Mesenchymal stem cell (in vitro differentiated cells and primary cell): Measurements from ENCODE around the gene LGR6.
A peak's percentile ranks its signal among the peaks of the same experiment; 100 is the strongest.

ENCODE experiments used
- DNase-seq: peaks from one replicate; pipeline ENCODE4 v3.0.0-alpha.2; 2013
- H2AFZ ChIP-seq: one replicate; pipeline ENCODE4 v1.6.1; 2013; ENCODE audit warnings: low read depth, mild to moderate bottlenecking, control low read depth, inconsistent platforms, low read length, moderate library complexity
- H2AK5ac ChIP-seq: 2 replicates; pipeline ENCODE4 v1.6.1; 2013; ENCODE audit warnings: low read length, moderate library complexity, mild to moderate bottlenecking, inconsistent platforms; ENCODE audit not compliant: severe bottlenecking
- H2BK120ac ChIP-seq: one replicate; pipeline ENCODE4 v1.6.1; 2013; ENCODE audit warnings: low read depth, mild to moderate bottlenecking, inconsistent platforms, low read length, moderate library complexity
- H2BK12ac ChIP-seq, 2 experiments: one replicate each; pipeline ENCODE4 v1.6.1; 2013; ENCODE audit warnings: inconsistent platforms in 2 of 2, low read length in 2 of 2, mild to moderate bottlenecking in 2 of 2, moderate library complexity in 2 of 2, control low read depth in 1 of 2
- H2BK15ac ChIP-seq: one replicate; pipeline ENCODE4 v1.6.1; 2013; ENCODE audit warnings: mild to moderate bottlenecking, low read depth, inconsistent platforms; ENCODE audit not compliant: poor library complexity, severe bottlenecking
- H2BK5ac ChIP-seq: 2 replicates; pipeline ENCODE4 v1.6.1; 2013; ENCODE audit warnings: low read depth, mild to moderate bottlenecking, low read length, control low read depth, inconsistent platforms; ENCODE audit not compliant: poor library complexity, severe bottlenecking
- H3K14ac ChIP-seq, 2 experiments: one replicate each; pipeline ENCODE4 v1.6.1; 2013; ENCODE audit warnings: inconsistent platforms in 2 of 2, low read length in 2 of 2, control low read depth in 1 of 2, mild to moderate bottlenecking in 1 of 2, moderate library complexity in 1 of 2
- H3K18ac ChIP-seq, 2 experiments: one replicate each; pipeline ENCODE4 v1.6.1; 2013; ENCODE audit warnings: inconsistent platforms in 2 of 2, low read length in 2 of 2, control low read depth in 1 of 2, low read depth in 1 of 2, mild to moderate bottlenecking in 1 of 2
- H3K23ac ChIP-seq, 2 experiments: one replicate each; pipeline ENCODE4 v1.6.1; 2013; ENCODE audit warnings: inconsistent platforms in 2 of 2, low read length in 2 of 2, mild to moderate bottlenecking in 2 of 2, moderate library complexity in 2 of 2, control low read depth in 1 of 2
- H3K27ac ChIP-seq: 2 replicates; pipeline ENCODE4 v1.5.1; 2013; ENCODE audit warnings: mild to moderate bottlenecking, moderate library complexity, low read length, control low read depth, inconsistent platforms; ENCODE audit not compliant: poor library complexity, severe bottlenecking
- H3K27me3 ChIP-seq, 2 experiments: 2 replicates each; pipeline versions ENCODE4 v1.6.1 to v1.7.0; 2013; ENCODE audit warnings: low read length in 2 of 2, mild to moderate bottlenecking in 2 of 2, moderate library complexity in 2 of 2, control low read depth in 1 of 2, inconsistent platforms in 1 of 2; ENCODE audit not compliant: control insufficient read depth in 1 of 2, insufficient read depth in 1 of 2
- H3K36me3 ChIP-seq, 2 experiments: 2 replicates each; pipeline versions ENCODE4 v1.6.1 to v1.7.0; 2013; ENCODE audit warnings: low read length in 2 of 2, control low read depth in 1 of 2, inconsistent platforms in 1 of 2, low read depth in 1 of 2, mild to moderate bottlenecking in 1 of 2; ENCODE audit not compliant: insufficient read depth in 2 of 2, control insufficient read depth in 1 of 2
- H3K4ac ChIP-seq, 2 experiments: one replicate each; pipeline ENCODE4 v1.6.1; 2013; ENCODE audit warnings: inconsistent platforms in 2 of 2, low read length in 2 of 2, mild to moderate bottlenecking in 2 of 2, moderate library complexity in 2 of 2, control low read depth in 1 of 2, low read depth in 1 of 2
- H3K4me1 ChIP-seq: 2 replicates; pipeline ENCODE4 v1.6.1; 2013; ENCODE audit warnings: low read depth, low read length, control low read depth; ENCODE audit not compliant: control insufficient read depth, insufficient read depth
- H3K4me2 ChIP-seq: 2 replicates; pipeline ENCODE4 v1.6.1; 2013; ENCODE audit warnings: low read length, mild to moderate bottlenecking, inconsistent platforms; ENCODE audit not compliant: poor library complexity, severe bottlenecking
- H3K4me3 ChIP-seq, 2 experiments: 2 replicates each; pipeline versions ENCODE4 v1.5.1 to v1.7.0; 2013; ENCODE audit warnings: low read length in 2 of 2, mild to moderate bottlenecking in 2 of 2, control low read depth in 1 of 2, low read depth in 1 of 2; ENCODE audit not compliant: insufficient read depth in 1 of 2
- H3K79me1 ChIP-seq: replicated peaks from 2 replicates; pipeline ENCODE4 v1.6.1; 2013; ENCODE audit warnings: mild to moderate bottlenecking, control low read depth, low read length, inconsistent platforms; ENCODE audit not compliant: poor library complexity, severe bottlenecking
- H3K9ac ChIP-seq: 2 replicates; pipeline ENCODE4 v1.7.0; 2013; ENCODE audit warnings: mild to moderate bottlenecking, low read length, moderate library complexity
- H3K9me3 ChIP-seq: 2 replicates; pipeline ENCODE4 v1.7.0; 2013; ENCODE audit warnings: mild to moderate bottlenecking, low read length; ENCODE audit not compliant: control insufficient read depth
- H4K8ac ChIP-seq: one replicate; pipeline ENCODE4 v1.6.1; 2013; ENCODE audit warnings: inconsistent platforms, mild to moderate bottlenecking, low read length, moderate library complexity
- H4K91ac ChIP-seq: one replicate; pipeline ENCODE4 v1.6.1; 2013; ENCODE audit warnings: mild to moderate bottlenecking, low read length, inconsistent platforms
- WGBS: methylation state at CpG from one replicate; pipeline ENCODE4 v1.1.7; 2013; ENCODE audit warnings: mixed read lengths; 5-methylcytosine and 5-hydroxymethylcytosine counted together

Gene LGR6

DNA sequence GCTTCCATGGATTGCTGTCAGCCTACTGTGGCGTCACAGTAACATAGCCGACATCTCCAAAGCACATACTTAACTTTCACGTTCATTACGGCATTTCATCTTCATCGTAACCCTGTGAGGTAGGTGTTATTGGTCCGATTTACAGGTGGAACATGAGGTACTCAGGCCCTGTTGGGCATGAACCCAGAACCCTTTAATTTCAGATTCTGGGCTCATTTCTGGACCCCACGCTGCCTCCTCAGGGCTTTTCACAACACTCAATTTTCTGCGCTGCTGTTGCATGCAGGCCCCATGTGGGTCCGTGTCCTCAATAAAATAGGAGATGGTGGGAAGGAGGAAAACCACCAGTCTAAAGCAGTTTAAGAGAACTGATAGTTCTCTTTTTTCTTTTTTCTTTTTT lies 108.6 kb downstream of the LGR6 start:
- Histone ChIP-seq H2AFZ (no peak overlapping the region), H3K79me1 (no peaks in the 10 kb centered on the region), H3K4me1 (no peaks in the 10 kb centered on the region), H3K23ac (no peak overlapping the region), H3K36me3 (no peaks in the 10 kb centered on the region), H3K4ac (no peak overlapping the region), H3K9ac (no peak overlapping the region), H2AK5ac (no peak overlapping the region), H2BK5ac (no peak overlapping the region), H2BK120ac (no peak overlapping the region), H3K27me3 (peaks cover 0 to 88% of the 10 kb centered on the region in 2 experiments), H3K9me3 (no peaks in the 10 kb centered on the region), H4K8ac (no peak overlapping the region), H3K14ac (no peak overlapping the region), H4K91ac (no peak overlapping the region), H3K4me2 (no peak overlapping the region), H3K4me3 (no peak overlapping the region), H3K18ac (no peak overlapping the region), H2BK12ac (no peak overlapping the region), H3K27ac (no peak overlapping the region), H2BK15ac (no peak overlapping the region)
- no peak for DNase-seq
- WGBS: 96% methylated on average over 8 of the region's 9 CpGs

DNA sequence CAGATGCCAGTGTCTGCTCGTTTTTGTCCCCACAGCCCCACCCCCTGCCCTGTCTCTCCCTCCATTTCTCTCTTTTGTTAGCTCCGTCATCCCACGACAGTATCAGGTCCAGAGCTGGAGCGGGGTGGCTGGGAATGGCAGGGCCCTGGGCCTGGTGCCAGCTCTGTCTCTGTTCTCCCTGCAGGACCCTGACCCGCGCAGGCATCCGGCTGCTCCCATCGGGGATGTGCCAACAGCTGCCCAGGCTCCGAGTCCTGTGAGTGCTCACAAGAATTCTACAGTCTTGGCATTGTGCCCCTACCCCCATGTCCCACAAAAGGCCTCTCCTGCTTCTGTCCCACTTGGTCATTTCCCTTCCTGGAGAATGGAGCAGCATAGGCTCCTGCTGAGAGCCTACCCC lies 110.8 kb downstream of the LGR6 start:
- WGBS: 89% methylated on average over 9 of the region's 9 CpGs
- Histone ChIP-seq H3K4me2 (no peak overlapping the region), H4K91ac (no peak overlapping the region), H3K27ac (no peak overlapping the region), H2AK5ac (no peak overlapping the region), H3K4ac (no peak overlapping the region), H4K8ac (no peak overlapping the region), H2BK12ac (no peak overlapping the region), H3K36me3 (no peaks in the 10 kb centered on the region), H3K4me1 (no peaks in the 10 kb centered on the region), H3K79me1 (no peaks in the 10 kb centered on the region), H3K27me3 (peaks cover 0 to 96% of the 10 kb centered on the region in 2 experiments), H2BK120ac (no peak overlapping the region), H3K9me3 (no peaks in the 10 kb centered on the region), H3K14ac (no peak overlapping the region), H3K9ac (no peak overlapping the region), H3K18ac (no peak overlapping the region), H3K23ac (no peak overlapping the region), H2AFZ (no peak overlapping the region), H3K4me3 (no peak overlapping the region), H2BK15ac (no peak overlapping the region), H2BK5ac (no peak overlapping the region)
- DNase-seq: no peak

DNA sequence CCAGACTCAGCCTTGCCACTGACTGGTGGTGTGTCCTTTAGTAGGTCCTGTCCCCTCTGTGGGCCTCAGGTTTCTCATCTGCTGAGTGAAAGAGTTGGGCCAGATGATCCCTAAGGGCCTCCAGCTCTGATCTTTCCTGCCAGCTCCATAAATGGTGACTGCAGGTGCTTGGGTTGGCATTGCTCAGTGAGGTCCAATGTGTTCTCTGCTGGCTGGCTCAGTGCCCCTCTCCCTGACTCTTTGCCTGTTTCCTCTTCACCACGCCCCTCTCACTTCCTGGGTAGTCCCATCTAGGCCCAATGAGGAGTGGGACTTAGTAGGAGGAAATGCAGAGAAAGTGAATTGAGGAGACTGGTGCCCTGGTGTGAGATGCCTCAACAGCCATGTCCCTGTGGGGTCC lies 111.6 kb downstream of the LGR6 start:
- H2BK120ac ChIP-seq: no peak overlapping the region
- H3K14ac ChIP-seq: no peak overlapping the region
- no peaks in the 10 kb centered on the region for H3K36me3 ChIP-seq
- H3K4me1 ChIP-seq: no peaks in the 10 kb centered on the region
- H3K4me3 ChIP-seq: no peak overlapping the region
- no peak overlapping the region for H2BK12ac ChIP-seq
- no peaks in the 10 kb centered on the region for H3K79me1 ChIP-seq
- H4K8ac ChIP-seq: no peak overlapping the region
- no peak overlapping the region for H3K18ac ChIP-seq
- H3K4ac ChIP-seq: no peak overlapping the region
- WGBS: no CpG with 5 or more reads among the region's 1 CpG
- H3K27me3 ChIP-seq: peaks cover 0 to 96% of the 10 kb centered on the region in 2 experiments
- no peak overlapping the region for H4K91ac ChIP-seq
- H2AK5ac ChIP-seq: no peak overlapping the region
- no peak overlapping the region for H2AFZ ChIP-seq
- no peak overlapping the region for H3K23ac ChIP-seq
- no peak for DNase-seq
- no peaks in the 10 kb centered on the region for H3K9me3 ChIP-seq
- no peak overlapping the region for H2BK5ac ChIP-seq
- H2BK15ac ChIP-seq: no peak overlapping the region
- no peak overlapping the region for H3K4me2 ChIP-seq
- H3K9ac ChIP-seq: no peak overlapping the region
- no peak overlapping the region for H3K27ac ChIP-seq

DNA sequence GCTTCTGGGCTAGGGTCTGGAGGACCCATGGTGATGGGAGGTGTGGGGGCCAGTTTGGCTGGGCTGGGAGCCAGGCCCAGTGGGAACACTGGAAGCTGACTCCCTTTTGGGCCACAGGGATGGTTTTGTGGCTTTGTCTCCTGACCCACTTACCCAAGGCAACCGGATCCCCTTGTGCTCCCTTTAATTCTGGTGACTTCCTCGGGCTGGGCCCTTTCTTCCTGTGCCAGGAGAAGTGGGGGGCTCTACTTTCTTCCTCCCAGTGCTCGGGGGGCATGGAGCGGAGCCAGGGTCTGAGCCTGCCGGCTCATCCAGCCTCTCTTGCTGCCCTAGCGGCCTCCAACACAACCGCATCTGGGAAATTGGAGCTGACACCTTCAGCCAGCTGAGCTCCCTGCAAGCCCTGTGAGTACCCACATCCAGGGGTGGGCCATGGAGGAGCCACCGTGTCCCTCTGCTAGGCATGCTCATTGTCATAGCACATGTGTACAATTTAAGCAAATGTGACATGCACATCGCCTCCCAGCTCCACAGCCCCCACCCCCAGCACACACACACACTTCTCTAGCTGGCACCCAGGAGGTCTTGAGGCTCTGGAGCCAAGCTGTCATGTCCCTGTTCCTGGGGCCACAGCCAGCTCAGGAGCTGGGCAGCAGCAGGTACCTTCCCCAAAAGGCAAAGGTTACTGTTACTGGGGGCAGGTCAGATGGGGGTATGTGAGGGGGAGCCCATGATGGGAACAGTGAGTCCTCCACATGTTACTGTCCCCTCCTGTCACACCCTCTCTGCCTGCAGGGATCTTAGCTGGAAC lies 113.1 kb downstream of the LGR6 start:
- 83% methylated on average over 9 of the region's 9 CpGs for WGBS

More for the DNA sequence above, 113.1 kb downstream of the LGR6 start:
- H3K4me2 ChIP-seq: no peak overlapping the region
- no peak overlapping the region for H2AK5ac ChIP-seq
- H2BK120ac ChIP-seq: no peak overlapping the region
- H2AFZ ChIP-seq: no peak overlapping the region
- H3K79me1 ChIP-seq: no peaks in the 10 kb centered on the region
- H3K36me3 ChIP-seq: no peaks in the 10 kb centered on the region
- no peak overlapping the region for H3K4ac ChIP-seq
- H2BK15ac ChIP-seq: no peak overlapping the region
- peaks cover 2% of the 10 kb centered on the region for H3K4me1 ChIP-seq
- H4K8ac ChIP-seq: no peak overlapping the region
- no peak overlapping the region for H3K9ac ChIP-seq
- peak overlapping the region in 1 of 2 experiments; percentile 48 for H3K14ac ChIP-seq
- no peaks in the 10 kb centered on the region for H3K9me3 ChIP-seq
- no peak overlapping the region for H4K91ac ChIP-seq
- no peak overlapping the region for H3K18ac ChIP-seq
- H2BK5ac ChIP-seq: no peak overlapping the region
- H3K27me3 ChIP-seq: peaks cover 0 to 99% of the 10 kb centered on the region in 2 experiments
- no peak overlapping the region for H3K27ac ChIP-seq
- H3K23ac ChIP-seq: no peak overlapping the region
- H3K4me3 ChIP-seq: no peak overlapping the region
- DNase-seq: no peak
- H2BK12ac ChIP-seq: no peak overlapping the region
